Neural cell (in vitro differentiated cells): Measurements from ENCODE around the gene FEM1B.

Experiments used
- CTCF ChIP-seq: fragments of 450-650 bp; IDR thresholded peaks from 2 replicates; pipeline ENCODE4 v1.5.1; 2014; ENCODE audit warnings: antibody characterized with exemption, mild to moderate bottlenecking, moderate library complexity; ENCODE audit not compliant: poor library complexity, severe bottlenecking
- EP300 ChIP-seq: fragments of 450-650 bp; conservative IDR thresholded peaks from 2 replicates; pipeline ENCODE4 v1.6.1; 2014; ENCODE audit warnings: antibody characterized with exemption, mild to moderate bottlenecking, moderate library complexity; ENCODE audit not compliant: poor library complexity, severe bottlenecking

- TF ChIP-seq EP300: no peak
- no peak for TF ChIP-seq CTCF
These were observed 57.7 kb downstream of the FEM1B start for GRCh38 chr15:68335251-68335650.
